ENCODE data around the gene MAFB. TPM values are rescaled to one million over a fixed set of nuclear protein-coding genes. Genes with fewer than 3 reads are reported as not detected.
A peak's percentile ranks its signal among the peaks of the same experiment; 100 is the strongest.

Gene MAFB
- total RNA-seq, 1 donor from 2014 or later, result 31.9 TPM

DNA sequence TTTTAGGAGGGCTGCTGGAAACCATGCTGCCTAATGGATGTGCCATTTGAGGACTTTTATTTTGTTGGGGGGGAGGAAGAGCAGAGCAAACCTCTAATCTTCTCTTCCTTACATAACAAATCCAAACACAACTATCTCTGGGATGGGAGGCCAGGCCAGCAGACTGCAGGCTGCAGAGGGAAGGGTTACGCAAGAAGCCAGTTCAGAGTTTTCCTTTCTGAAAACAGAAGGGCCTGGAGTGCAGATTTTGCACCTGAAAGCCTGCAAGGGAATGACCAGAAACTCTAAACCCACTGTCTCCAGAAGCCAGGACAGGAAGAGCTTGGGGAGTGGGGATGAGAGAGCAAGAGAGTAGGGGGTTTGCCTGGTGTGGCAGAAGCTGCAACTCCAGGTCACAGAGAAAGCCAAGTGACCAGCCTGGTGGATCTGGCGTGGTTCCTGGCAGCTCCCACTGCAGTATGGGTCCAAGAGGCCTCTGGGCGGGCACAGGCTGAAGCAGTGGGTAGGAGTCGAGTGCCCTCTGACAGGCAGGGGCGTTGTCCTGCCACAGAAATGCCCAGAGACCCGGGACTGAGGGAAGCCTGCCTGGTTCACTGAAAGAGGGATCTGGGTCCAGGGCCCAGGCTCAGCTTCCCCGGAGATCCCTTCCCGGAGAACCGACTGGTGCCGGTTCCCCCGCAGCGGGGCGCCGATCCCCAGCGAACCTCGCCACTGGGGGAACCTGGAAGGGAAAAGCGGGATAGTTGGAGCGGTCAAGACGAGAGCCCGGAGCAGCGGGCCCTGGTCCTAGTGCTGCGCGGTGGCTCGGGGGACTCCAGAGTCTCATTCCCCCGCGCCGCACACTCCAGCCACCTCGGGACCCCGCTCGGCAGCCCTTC, 6.7 kb downstream of the MAFB start:
- Mint-ChIP-seq H3K4me3 (ENCODE audit: unreplicated experiment) (peak overlapping the region; percentile 76), H3K9me3 (ENCODE audit: unreplicated experiment) (no peaks in the 10 kb centered on the region), H3K27me3 (ENCODE audit: unreplicated experiment) (peaks cover 22% of the 10 kb centered on the region), H3K36me3 (ENCODE audit: unreplicated experiment) (peaks cover 5% of the 10 kb centered on the region), H3K27ac (ENCODE audit: unreplicated experiment) (peak overlapping the region; percentile 64), H3K4me1 (ENCODE audit: unreplicated experiment) (peaks cover 49% of the 10 kb centered on the region)
- no peak for DNase-seq (ENCODE audit: extremely low spot score, unreplicated experiment)
- TF ChIP-seq, protein P1, sequence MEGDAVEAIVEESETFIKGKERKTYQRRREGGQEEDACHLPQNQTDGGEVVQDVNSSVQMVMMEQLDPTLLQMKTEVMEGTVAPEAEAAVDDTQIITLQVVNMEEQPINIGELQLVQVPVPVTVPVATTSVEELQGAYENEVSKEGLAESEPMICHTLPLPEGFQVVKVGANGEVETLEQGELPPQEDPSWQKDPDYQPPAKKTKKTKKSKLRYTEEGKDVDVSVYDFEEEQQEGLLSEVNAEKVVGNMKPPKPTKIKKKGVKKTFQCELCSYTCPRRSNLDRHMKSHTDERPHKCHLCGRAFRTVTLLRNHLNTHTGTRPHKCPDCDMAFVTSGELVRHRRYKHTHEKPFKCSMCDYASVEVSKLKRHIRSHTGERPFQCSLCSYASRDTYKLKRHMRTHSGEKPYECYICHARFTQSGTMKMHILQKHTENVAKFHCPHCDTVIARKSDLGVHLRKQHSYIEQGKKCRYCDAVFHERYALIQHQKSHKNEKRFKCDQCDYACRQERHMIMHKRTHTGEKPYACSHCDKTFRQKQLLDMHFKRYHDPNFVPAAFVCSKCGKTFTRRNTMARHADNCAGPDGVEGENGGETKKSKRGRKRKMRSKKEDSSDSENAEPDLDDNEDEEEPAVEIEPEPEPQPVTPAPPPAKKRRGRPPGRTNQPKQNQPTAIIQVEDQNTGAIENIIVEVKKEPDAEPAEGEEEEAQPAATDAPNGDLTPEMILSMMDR (IDR thresholded peaks at IDR 0.05), result no peak

DNA sequence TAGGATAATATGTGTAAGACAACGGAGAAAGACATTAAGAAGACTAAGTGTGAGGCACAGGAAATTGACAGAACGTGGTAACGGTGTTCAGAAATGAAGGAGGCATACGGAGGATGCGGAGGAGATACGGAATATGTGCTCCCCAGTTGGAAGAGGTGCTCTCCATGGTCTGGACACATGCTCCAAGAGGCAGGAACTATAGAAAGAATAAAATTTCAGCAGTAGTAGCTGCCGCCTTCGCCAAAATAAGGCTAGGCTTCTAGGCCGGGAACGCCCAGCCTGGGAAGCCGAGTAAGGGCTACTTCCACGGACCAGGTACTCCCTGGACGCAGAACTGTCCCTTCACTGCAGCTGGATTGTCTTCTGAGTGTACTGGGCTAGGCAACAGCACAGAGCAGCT, 7.4 kb downstream of the MAFB start:
- no peak overlapping the region for H3K27ac Mint-ChIP-seq (ENCODE audit: unreplicated experiment)
- H3K27me3 Mint-ChIP-seq (ENCODE audit: unreplicated experiment), result peaks cover 29% of the 10 kb centered on the region
- DNase-seq (ENCODE audit: extremely low spot score, unreplicated experiment), result no peak
- no peak overlapping the region for H3K4me3 Mint-ChIP-seq (ENCODE audit: unreplicated experiment)
- TF ChIP-seq, protein P1 (IDR thresholded peaks at IDR 0.05), result no peak
- peaks cover 5% of the 10 kb centered on the region for H3K36me3 Mint-ChIP-seq (ENCODE audit: unreplicated experiment)
- H3K9me3 Mint-ChIP-seq (ENCODE audit: unreplicated experiment), result no peaks in the 10 kb centered on the region
- H3K4me1 Mint-ChIP-seq (ENCODE audit: unreplicated experiment), result peaks cover 44% of the 10 kb centered on the region

DNA sequence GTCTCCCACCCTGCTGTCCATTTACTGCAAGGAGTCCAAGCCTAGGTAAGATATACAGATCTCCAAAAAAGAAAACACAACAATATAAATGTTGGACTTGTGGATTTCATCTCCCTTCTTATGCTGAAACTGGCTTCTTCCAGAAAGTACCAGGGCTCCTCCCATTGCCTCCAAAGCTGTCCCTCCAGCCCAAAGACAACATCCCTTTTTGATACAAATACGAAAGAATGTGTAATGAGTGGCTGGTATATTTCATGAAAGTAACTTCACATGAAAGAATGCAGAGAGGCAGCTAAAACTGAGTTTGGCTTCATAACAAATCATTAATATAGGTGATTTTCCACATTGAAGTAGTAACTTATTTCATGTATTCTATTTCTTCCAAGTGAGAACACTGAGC, 7.9 kb downstream of the MAFB start:
- DNase-seq (ENCODE audit: extremely low spot score, unreplicated experiment), result no peak
- no peak overlapping the region for H3K27ac Mint-ChIP-seq (ENCODE audit: unreplicated experiment)
- H3K27me3 Mint-ChIP-seq (ENCODE audit: unreplicated experiment), result peaks cover 34% of the 10 kb centered on the region
- H3K9me3 Mint-ChIP-seq (ENCODE audit: unreplicated experiment), result no peaks in the 10 kb centered on the region
- peaks cover 39% of the 10 kb centered on the region for H3K4me1 Mint-ChIP-seq (ENCODE audit: unreplicated experiment)
- no peak overlapping the region for H3K4me3 Mint-ChIP-seq (ENCODE audit: unreplicated experiment)
- H3K36me3 Mint-ChIP-seq (ENCODE audit: unreplicated experiment), result peaks cover 4% of the 10 kb centered on the region
- TF ChIP-seq, protein P1 (IDR thresholded peaks at IDR 0.05), result no peak

DNA sequence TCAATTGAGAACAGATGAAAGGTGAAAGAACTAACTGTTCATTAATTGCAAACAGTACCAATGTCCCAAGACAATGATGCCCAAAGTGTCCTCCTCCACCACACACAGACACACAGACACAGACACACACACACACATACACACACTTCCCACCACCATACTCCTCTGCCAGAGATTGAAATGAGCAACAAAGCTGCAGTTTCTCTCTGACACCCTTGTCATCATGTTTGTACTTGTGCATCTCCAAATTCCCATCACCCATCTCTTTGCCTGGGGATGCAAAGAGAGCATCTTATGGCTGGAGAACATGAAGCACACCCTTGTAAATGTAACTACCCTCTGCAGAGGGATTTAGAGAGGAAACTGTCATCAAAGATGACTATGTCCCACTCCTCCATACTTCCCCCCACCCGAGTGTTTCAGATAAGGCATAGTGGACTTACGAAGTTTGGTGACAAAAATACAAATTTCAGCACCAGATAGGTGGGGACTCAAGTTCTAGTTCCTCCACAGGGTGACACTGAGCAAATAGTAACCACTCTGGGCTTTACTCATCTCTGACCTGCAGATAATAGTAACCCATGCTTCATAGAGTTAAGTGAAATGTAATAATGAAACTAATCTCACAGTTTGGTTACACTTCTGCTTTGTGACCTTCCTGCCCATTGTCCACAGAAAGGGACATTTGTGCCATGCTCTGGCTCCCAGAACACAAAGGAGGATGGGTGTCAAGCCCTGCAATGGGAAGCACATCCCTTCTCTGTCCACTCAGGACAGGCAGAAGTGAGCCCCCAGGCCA, 8.7 kb downstream of the MAFB start:
- H3K36me3 Mint-ChIP-seq (ENCODE audit: unreplicated experiment), result peaks cover 3% of the 10 kb centered on the region
- H3K9me3 Mint-ChIP-seq (ENCODE audit: unreplicated experiment), result no peaks in the 10 kb centered on the region
- H3K4me3 Mint-ChIP-seq (ENCODE audit: unreplicated experiment), result no peak overlapping the region
- H3K27me3 Mint-ChIP-seq (ENCODE audit: unreplicated experiment), result peaks cover 42% of the 10 kb centered on the region
- peaks cover 33% of the 10 kb centered on the region for H3K4me1 Mint-ChIP-seq (ENCODE audit: unreplicated experiment)
- no peak overlapping the region for H3K27ac Mint-ChIP-seq (ENCODE audit: unreplicated experiment)
- TF ChIP-seq, protein P1 (IDR thresholded peaks at IDR 0.05), result no peak
- DNase-seq (ENCODE audit: extremely low spot score, unreplicated experiment), result no peak

DNA sequence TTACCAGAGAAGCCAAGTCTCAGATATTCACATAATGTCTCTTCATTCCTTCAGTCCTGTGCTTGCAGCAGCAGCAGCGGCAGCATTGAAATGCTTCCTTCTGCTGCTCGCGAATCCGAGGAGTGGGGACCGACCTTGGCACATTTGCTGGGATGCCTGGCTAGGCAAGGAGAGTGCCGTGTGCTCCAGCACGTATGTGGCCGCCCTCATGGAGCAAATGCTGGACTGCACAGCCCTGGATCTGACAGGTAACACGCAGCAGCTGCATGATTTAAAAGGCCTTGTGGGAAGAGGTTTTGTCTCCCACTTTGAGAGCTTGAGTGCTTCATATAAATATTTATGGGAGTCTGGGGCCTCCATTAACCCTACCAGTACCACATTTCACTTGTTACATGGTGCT, 9.9 kb downstream of the MAFB start:
- Mint-ChIP-seq H3K36me3 (ENCODE audit: unreplicated experiment) (no peaks in the 10 kb centered on the region), H3K27ac (ENCODE audit: unreplicated experiment) (no peak overlapping the region), H3K27me3 (ENCODE audit: unreplicated experiment) (peaks cover 52% of the 10 kb centered on the region), H3K4me3 (ENCODE audit: unreplicated experiment) (no peak overlapping the region), H3K4me1 (ENCODE audit: unreplicated experiment) (peaks cover 21% of the 10 kb centered on the region), H3K9me3 (ENCODE audit: unreplicated experiment) (no peaks in the 10 kb centered on the region)
- DNase-seq (ENCODE audit: extremely low spot score, unreplicated experiment), result no peak
- TF ChIP-seq, protein P1 (IDR thresholded peaks at IDR 0.05), result no peak

Data from osteocyte (in vitro differentiated cells).